Ovary (tissue), 9 donors: Measurements from ENCODE around the gene GNAT2. TPM values are rescaled to one million over a fixed set of nuclear protein-coding genes. Genes with fewer than 3 reads are reported as not detected.

Experiments used
- DNase-seq, 5 donors: peaks; one replicate each; pipeline ENCODE4 v3.0.0-alpha.2; 2019 to 2020
- H3K27ac ChIP-seq, 2 donors: fragments of 200-600 bp; one replicate each; pipeline versions ENCODE4 v1.5.1 to v1.8.0; 2019 to 2022
- H3K27me3 ChIP-seq: fragments of 200-600 bp; one replicate; pipeline ENCODE4 v1.8.0; 2022
- H3K36me3 ChIP-seq: fragments of 200-600 bp; sonication (generic); one replicate; pipeline ENCODE4 v1.5.1; 2019
- H3K4me1 ChIP-seq: one replicate; pipeline ENCODE4 v1.8.1; 2013; ENCODE audit warnings: mild to moderate bottlenecking, moderate library complexity; ENCODE audit not compliant: insufficient read depth
- H3K4me3 ChIP-seq: fragments of 200-600 bp; sonication (generic); one replicate; pipeline ENCODE4 v1.5.1; 2017
- H3K9me3 ChIP-seq, 2 donors: fragments of 200-600 bp in 1 of 2; sonication (generic) in 1 of 2; one replicate each; pipeline versions ENCODE4 v1.5.1 to v1.8.1; 2013 to 2019; ENCODE audit warnings: mild to moderate bottlenecking in 1 of 2, moderate library complexity in 1 of 2
- CTCF ChIP-seq, 3 donors: fragments of 450-650 bp in 2 of 3; fragments of 200-600 bp in 1 of 3; IDR thresholded peaks; one replicate each; pipeline versions ENCODE4 v1.5.1 to v1.8.0; 2016 to 2022; ENCODE audit warnings: antibody characterized with exemption in 3 of 3, mild to moderate bottlenecking in 1 of 3
- EP300 ChIP-seq: sonication (generic); formaldehyde crosslinking; IDR thresholded peaks from one replicate; pipeline ENCODE4 v1.6.1; 2017; ENCODE audit warnings: antibody characterized with exemption
- POLR2A ChIP-seq: fragments of 450-650 bp; IDR thresholded peaks from one replicate; pipeline ENCODE4 v1.6.1; 2017; ENCODE audit warnings: antibody characterized with exemption, mild to moderate bottlenecking, moderate library complexity
- WGBS, 3 donors: extraction: QIAGEN DNeasy Blood & Tissue Kit in 1 of 3; methylation state at CpG; one replicate each; pipeline versions ENCODE4 v1.1.5 to v1.1.7; 2013 to 2017; 5-methylcytosine and 5-hydroxymethylcytosine counted together
- intact Hi-C, 4 donors: fragments of 100-400 bp; cut with DNase I; formaldehyde crosslinking; loops; one replicate each; pipeline versions ENCODE4 v1.11.0 to v1.15.1; 2022 to 2023
- polyA plus RNA-seq, 2 donors: library from polyadenylated mRNA; stranded (reverse); fragments of 200-250 nt in 1 of 2; fragments of 350-450 nt in 1 of 2; fragmentation: Illumina TruSeq in 1 of 2; extraction: RNeasy Lipid Tissue Mini Kit (QIAGEN cat#74804) in 1 of 2; gene quantifications; one replicate each; pipeline ENCODE4 v1.2.3, GENCODE V29; 2013 to 2014
- total RNA-seq, 7 donors: library from RNA; depleted of rRNA in 2 of 7; stranded (reverse); fragments of >200 nt in 2 of 7; fragmentation: NEBNext Ultra II Directional in 3 of 7; extraction: Animal tissue kit (Norgen Biotek cat#: 25700) in 3 of 7; gene quantifications; one replicate each; pipeline versions ENCODE4 v1.1.0 to v1.2.4, GENCODE V29; 2016 to 2023
- donor health status: DM: no; HTN: no; CAD: no; lungs with moderate emphysema.
- donor health status: DM: no; HTN: no; CAD: no.
- donor health status: Bipolar disorder and iron deficiency.
- donor health status: DM: yes; HTN: yes; CAD: no.
- donor health status: DM: no; HTN: no; CAD: no.
- donor health status: DM: yes; HTN: yes; CAD: no.

The GNAT2 gene
- total and polyA plus RNA-seq, 9 donors: not detected

GRCh38 chr1:109630898-109631512 lies 11.6 kb upstream of the GNAT2 start:
- Histone ChIP-seq H3K4me3 (no peak overlapping the region), H3K27ac (no peak overlapping the region), H3K36me3 (no peaks in the 10 kb centered on the region), H3K9me3 (no peaks in the 10 kb centered on the region), H3K4me1 (peaks cover 2% of the 10 kb centered on the region), H3K27me3 (no peaks in the 10 kb centered on the region)
- 94 to 95% (median 94%) methylated on average over 14 of the region's 14 CpGs for WGBS, 3 donors
- no peak for TF ChIP-seq EP300
- no peak for TF ChIP-seq CTCF (IDR thresholded peaks at IDR 0.05)
- TF ChIP-seq POLR2A: no peak
- intact Hi-C loops: loop anchor here in 2 of 4 donors (10.0 kb wide), 2 partner anchors 86 to 354 kb away; partner anchors contain the start of genes AHCYL1 (in 2 of the 2) and GNAI3 (in 1 of the 2)
- DNase-seq: peak in 2 of 5 donors; percentile 21 to 38

- H3K4me3 ChIP-seq: no peak overlapping the region
- TF ChIP-seq EP300: no peak
- no peak for TF ChIP-seq POLR2A
- TF ChIP-seq CTCF (IDR thresholded peaks at IDR 0.05): no peak
- no peaks in the 10 kb centered on the region for H3K36me3 ChIP-seq
- H3K27me3 ChIP-seq: no peaks in the 10 kb centered on the region
- peaks cover 2% of the 10 kb centered on the region for H3K4me1 ChIP-seq
- 79 to 94% (median 81%) methylated on average over 22 to 30 of the region's 30 CpGs for WGBS, 3 donors
- no peaks in the 10 kb centered on the region for H3K9me3 ChIP-seq
- peak in 3 of 5 donors; percentile 33 to 45 (median 39) for DNase-seq
- intact Hi-C loops: loop anchor here in 2 of 4 donors (10.0 kb wide), 2 partner anchors 85 to 355 kb away; partner anchors contain the start of genes AHCYL1 (in 2 of the 2) and GNAI3 (in 1 of the 2)
- H3K27ac ChIP-seq: no peak overlapping the region
These were observed 10.9 kb upstream of the GNAT2 start for GRCh38 chr1:109630081-109630897.

GRCh38 chr1:109629372-109630030 lies 10.1 kb upstream of the GNAT2 start:
- H3K4me3 ChIP-seq: no peak overlapping the region
- no peaks in the 10 kb centered on the region for H3K27me3 ChIP-seq
- no peak for DNase-seq
- H3K36me3 ChIP-seq: no peaks in the 10 kb centered on the region
- no peaks in the 10 kb centered on the region for H3K9me3 ChIP-seq
- intact Hi-C loops: loop anchor here in 3 of 4 donors (5.0 to 10.0 kb wide), 3 partner anchors 82 to 355 kb away; partner anchors contain the start of genes GNAI3 (in 3 of the 3) and AHCYL1 (in 2 of the 3)
- H3K27ac ChIP-seq: no peak overlapping the region
- TF ChIP-seq EP300 (no peak), POLR2A (no peak), CTCF (IDR thresholded peaks at IDR 0.05) (no peak)
- H3K4me1 ChIP-seq: peaks cover 2% of the 10 kb centered on the region
- WGBS, 3 donors: 84 to 86% (median 85%) methylated on average over 10 of the region's 10 CpGs
